GM10847 (cell line): ENCODE results near the gene MFN2.

Experiments used
- POLR2A ChIP-seq: IDR thresholded peaks from 2 replicates; pipeline ENCODE4 v1.6.1; 2011; ENCODE audit not compliant: insufficient read length; ENCODE audit errors: extremely low read depth

MFN2 gene

DNA sequence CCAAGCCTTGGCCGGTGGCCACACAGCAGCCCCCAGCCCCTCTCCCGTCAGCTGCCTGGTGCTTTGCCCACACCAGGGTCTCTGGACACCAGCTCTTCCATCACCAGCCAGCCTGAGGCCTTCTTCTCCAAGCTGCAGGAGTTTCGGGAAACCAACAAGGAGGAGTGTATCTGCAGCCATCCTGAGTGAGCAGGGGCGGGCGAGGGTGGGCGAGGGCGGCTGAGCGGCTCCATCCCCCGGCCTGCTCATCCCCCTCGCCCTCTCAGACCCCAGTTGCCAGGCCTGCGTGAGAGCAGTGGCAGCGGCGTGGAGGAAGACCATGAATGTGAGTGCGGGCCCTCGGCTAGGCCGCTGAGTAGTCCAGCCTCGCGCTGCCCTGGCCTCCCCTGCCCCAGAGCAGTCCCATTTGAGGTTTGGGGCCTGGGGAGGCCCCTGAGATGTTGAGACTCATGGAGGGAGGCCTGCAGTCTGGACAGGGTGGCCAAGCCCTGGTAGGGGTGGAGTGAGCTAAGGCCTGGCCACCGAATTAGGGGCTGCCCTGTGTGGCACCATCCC lies 48.8 kb downstream of the MFN2 start:
- no peak for TF ChIP-seq POLR2A

DNA sequence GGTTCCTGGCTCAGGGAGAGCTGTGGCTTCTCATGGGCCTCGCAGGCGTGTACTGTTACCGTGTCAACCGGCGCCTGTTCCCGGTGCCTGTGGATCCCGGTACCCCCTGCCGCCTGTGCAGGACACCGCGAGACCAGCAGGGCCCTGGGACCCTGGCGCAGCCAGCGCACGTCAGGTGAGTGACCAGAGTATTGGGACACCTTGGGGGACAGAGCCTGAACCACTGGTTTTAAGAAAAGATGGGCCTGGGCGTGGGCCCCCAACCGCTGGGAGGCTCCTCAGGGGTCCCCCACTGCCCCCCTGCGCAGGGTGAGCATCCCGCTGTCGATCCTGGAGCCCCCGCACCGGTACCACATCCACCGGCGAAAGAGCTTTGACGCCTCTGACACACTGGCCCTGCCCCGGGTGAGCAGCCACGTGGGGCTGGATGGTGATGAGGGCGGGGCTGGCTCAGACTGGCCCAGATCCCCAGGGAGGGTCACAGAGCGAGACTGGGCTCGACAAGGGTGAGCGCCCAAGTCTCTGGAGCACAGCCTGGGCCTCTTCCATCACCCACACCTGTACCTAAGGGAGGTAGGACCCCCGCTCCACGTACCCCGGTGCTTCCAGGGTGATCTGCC lies 49.6 kb downstream of the MFN2 start:
- no peak for TF ChIP-seq POLR2A

DNA sequence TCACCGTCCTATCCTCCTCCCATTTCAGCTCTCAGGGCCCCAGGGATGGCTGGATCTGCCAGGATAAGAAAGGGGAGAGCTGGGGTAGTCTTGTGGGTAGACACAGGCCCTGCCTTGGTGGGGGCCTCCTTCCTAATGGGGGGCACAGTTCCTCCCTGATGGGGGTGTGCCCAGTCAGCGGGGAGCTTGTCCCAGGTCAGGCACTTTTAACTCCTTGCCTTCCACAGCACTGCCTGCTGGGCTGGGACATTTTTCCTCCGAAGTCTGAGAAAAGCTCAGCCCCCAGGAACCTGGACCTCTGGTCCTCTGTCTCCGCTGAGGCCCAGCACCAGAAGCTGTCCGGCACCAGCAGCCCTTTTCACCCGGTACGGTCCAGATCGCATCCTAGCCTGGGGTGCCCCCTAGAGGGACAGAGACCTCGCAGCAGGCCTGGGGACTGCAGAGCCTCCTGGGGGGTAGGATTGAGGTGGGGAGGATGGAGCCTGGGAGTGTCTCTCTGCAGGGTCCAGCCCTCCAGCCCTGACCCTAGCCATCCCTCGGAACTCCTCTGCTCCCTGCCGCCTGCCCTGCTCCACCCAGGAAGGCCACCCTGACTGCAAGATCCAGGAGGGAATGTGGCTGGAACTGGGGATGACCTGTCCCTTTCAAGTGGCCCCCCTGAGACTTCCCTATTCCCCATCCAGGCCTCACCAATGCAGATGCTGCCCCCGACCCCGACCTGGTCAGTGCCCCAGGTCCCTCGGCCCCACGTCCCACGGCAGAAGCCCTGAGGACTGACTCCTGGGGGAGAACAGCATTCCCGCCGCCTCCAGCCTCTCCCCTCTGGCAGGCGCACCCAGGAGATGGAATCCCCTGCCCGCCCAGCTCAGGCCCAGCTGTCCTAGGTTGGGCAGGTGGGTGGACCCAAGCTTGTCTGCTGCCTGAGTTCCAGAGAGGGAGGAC lies 51.1 kb downstream of the MFN2 start:
- no peak for TF ChIP-seq POLR2A

DNA sequence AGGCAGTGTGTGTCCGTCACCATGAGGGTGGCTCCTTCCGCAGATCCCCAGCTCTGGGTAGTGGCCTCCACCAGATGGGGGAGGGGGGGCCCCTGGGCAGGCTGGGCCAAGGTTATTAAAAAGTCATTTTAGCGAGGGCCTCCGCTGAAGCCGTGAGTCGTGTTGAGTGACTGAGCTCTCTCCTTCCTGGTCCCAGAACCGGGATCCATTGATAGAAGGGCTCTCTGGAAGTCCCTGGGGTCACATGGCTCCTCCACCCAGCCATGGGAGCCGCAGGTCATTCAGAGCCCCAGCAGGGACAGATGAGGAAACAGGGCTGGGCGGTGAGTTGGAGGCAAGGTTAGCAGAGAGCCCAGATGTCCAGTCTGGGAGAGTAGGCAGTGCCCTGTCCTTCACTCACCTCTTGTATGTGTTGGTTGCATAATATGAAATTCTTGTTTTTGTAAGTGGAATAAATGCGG lies 51.9 kb downstream of the MFN2 start:
- TF ChIP-seq POLR2A = no peak

DNA sequence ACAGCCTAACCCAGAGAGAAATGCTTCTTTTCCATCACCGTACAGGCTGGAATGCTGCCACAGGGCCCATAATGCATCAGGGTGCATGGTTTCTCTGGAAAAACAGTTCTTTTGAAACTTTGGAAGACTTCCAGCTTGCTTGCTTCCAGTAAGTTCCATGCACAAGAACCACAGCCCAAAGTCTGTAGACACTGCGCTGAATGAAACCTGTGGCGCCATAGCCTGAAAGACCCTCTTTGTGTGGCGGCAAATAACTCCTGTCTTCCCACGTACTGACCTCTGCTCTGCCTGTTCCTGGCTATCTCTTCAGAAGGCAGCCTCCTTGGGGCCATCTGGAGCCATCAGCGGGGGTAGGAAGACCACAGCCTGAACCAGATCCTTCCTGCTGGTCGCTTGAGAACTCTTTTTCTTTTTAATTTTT lies 54.1 kb downstream of the MFN2 start:
- TF ChIP-seq POLR2A = no peak

DNA sequence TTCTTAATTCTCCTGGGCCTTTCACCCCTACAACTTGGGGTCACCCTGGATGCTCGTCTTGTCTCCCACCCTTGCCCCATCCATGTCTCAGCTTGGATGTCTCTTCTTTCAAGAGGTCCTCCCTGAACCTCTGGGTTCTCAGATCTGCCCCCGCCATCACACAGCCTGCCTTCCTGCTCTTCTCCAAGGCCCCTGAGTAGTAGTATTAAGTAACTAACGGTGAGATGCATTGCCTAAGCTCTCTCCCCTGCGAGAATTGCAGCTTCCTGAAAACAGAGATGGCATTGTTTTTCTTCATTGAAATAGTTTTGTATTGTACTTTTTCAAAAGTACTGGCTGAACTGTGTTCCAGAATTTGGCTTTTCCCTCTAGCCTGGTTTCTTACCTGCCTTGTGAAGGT lies 55.1 kb downstream of the MFN2 start:
- TF ChIP-seq POLR2A = no peak

DNA sequence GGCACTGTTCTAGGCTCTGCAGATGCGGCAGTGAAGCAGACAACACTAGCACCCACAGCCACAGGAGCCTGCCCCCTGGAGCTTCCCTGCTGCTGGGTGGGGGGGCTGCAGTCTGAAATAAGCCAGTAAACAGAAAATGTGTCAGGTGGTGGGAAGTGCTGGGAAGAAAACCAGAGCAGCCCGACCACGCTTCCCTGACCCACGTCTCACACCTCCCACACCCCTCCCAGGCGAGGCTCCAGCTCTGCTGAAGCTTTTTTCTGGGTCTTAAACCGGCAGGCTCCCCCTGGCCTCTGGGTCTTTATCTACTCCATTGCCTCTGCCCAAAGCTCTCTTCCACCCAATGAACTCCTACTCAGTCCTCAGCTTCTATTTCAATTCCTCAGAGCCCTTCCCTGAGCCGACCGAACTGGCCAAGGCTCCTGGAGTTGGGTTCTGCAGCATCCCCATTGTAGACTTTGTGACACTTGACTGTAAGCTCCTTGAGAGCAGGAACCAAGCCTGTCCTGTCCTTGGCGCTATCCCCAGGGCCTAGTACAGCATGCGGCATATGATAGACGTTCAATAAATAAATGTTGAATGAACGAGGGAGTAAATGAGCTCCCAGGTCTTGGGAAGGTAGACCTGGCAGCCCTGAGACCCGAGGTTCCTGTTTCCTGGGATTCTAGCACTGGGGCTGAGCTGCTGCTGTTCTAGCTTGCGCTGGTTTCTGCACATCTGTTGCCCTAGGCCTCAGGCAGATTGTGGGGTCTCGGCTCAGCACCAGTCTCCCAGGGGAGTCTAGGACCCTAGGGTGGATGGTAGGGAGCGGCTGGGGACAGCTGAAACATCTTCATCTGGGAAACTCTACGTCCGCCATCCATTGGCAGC lies 57.5 kb downstream of the MFN2 start:
- TF ChIP-seq POLR2A = no peak

DNA sequence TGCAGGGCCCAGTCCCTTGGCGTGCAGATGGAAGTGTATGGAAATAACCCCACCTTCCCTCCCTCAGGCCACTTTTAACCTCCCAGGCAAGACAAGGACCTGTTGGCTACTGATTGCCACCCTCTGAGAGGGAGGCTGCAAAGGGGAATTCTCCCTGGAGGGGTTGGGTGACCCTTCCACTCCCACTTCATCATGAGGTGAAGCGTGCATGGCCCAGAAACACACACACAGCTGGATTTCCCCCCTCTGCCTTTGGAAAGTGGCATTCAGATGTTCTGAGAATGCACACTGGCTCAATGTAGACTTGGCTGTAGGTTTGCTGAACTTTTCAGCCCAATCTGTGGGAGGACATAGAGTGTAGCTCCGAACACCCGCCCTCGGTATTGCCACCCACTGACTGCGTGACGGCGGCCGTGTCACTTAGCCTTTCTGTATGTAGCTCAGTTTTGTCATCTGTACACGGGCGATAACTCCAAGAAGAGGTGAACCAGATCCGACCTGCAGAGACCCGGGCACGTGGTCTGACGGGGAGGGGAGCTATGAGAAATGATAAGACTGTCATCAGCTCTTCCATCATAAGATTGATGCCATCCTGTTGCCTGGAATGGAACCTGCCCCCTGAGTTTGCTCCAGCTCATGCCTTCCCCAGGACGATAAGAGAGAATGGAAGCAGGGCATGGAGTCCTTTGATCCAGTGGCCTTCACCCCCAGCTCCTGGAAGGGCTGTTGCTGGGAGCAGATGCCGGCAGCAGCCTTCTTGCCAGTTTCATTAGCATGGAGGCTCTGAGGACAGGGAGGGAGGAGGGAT lies 58.3 kb downstream of the MFN2 start:
- no peak for TF ChIP-seq POLR2A

DNA sequence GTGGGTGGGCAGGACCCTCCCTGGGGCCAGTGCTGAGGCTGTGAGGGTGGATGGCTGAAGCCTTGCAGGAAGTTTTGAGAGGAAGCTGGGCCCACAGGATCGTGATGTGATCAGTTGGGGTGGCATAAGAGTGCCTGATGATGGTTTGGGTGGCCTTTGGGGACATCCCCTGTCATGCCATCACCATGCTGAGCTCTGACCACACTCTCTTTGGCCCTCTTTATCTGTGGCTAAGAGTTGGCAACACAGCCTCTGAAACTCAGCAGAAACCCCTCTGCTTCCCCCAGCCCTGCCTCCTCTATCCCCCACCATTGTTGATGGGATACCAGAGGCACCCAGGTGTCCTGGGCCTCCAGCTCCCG lies 58.9 kb downstream of the MFN2 start:
- TF ChIP-seq POLR2A = no peak

DNA sequence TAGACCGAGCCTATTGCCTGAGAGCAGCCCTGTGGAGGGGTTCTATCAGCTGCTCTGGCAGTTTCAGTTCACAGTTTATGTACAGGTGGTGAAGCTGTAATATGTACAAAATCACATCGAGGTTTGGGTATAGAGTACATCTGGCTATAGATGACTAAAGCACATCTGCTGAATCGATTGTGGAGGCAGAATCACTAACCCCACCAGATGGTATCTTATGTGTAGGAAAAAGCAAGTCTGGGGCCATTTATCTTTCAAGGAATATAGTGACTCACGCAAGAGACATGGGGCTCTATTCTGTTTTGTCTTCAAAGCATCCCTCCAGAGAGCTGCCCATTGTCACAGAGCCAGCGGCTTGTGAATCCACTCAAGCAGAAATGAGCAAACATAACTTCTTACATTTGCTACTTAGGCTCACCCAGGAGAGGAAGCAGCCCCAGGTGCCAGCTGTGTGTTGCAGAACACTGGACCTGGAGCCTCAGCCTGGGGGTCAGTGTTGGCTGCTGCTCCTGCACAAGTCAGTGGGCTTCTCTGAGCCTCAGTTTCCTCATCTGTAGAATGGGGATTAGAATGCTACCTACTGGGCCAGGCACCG lies 60.3 kb downstream of the MFN2 start:
- no peak for TF ChIP-seq POLR2A

DNA sequence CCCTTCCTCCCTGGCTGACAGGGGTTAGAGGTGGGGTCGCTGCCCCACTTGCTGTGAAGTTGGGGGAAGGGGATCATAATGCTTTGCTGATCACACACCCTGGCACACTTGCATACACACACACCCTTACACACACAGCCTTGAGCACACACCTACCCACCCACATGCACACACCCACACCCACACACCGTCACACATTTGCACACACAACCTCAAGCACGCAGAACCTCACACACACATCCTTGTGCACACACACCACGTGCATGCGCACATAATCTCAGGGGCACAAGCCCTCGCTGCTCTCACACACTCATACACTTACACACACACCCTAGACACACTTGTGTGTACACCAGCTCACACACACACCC lies 66.5 kb downstream of the MFN2 start:
- TF ChIP-seq POLR2A = no peak

DNA sequence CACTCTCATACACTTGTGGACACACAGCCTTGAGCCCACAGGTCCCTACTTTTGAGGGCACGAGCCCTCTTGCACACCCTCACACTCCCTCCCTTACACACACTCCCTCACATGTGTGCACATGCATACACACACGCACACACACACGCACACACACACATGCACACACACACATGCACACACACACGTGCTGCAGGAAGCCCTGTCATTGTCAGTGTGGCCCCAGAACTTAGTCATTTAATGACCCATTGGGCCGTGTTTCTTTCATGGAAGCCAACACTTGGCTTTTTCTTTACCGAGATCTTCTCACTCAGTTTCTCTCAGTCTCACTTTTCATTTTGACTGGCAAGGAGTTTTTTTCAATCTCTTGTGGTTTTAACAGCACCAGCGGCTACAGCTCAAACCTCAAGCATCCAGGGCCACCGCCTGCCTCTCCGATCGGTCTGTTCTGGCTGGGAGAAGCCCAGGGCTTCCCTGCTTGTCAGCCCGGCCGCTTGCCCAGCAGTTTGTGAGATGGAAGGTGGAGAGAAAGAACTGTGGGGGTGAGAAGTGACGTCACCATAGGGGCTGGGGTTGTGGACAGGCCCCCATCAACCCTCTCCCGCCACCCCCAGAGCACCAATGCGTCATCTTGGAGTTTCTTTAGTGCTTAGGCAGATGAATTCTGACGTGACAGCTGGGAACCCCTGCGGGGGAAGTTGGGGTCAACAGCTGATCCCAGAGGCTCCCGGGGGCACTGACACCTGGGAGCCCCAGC lies 67.1 kb downstream of the MFN2 start:
- no peak for TF ChIP-seq POLR2A

DNA sequence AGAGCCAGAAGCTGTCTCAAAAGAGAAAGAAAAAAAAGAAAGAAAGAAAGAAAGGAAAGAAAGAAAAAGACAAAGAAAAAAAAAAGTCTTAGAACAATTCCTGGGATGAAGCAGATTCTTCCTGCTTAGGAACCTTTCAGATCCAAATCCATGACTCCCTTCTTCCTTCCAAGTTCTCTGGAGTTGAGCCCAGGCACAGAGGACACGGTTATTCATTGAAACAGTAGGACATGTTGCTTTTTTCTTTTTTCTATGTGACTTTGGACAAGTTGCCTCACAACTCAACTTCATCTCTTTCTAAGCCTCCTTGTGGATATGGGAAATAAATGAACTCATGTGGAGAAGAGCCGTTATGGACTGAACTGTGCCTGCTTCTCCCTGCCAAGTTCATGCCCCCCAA lies 68.1 kb downstream of the MFN2 start:
- no peak for TF ChIP-seq POLR2A
